K562 (cell line): ENCODE measurements around the gene TREH. TPM values are rescaled to one million over a fixed set of nuclear protein-coding genes. Genes with fewer than 3 reads are reported as not detected.
A peak's percentile ranks its signal among the peaks of the same experiment; 100 is the strongest.

Experiments used
- ATF1 ChIP-seq, 2 experiments: fragments of 450-650 bp in 1 of 2; IDR thresholded peaks; 2 replicates each; pipeline ENCODE4 v1.6.1; 2016; ENCODE audit warnings: missing compliant biosample characterization in 1 of 2, missing genetic modification characterization in 1 of 2
- BRCA1 ChIP-seq, 2 experiments: fragments of 450-650 bp in 1 of 2; sonication (generic) in 1 of 2; formaldehyde crosslinking in 1 of 2; IDR thresholded peaks; 2 replicates each; pipeline versions ENCODE4 v1.5.0 to v1.6.1; 2017 to 2020; ENCODE audit warnings: mild to moderate bottlenecking in 1 of 2, missing genetic modification reagents in 1 of 2
- BRD4 ChIP-seq: fragments of 200-600 bp; sonication (generic); IDR thresholded peaks from 2 replicates; pipeline ENCODE4 v1.6.1; 2017; ENCODE audit warnings: inconsistent platforms
- CBFA2T2 ChIP-seq: fragments of 450-650 bp; conservative IDR thresholded peaks from 2 replicates; pipeline ENCODE4 v1.6.1; 2017; ENCODE audit warnings: mild to moderate bottlenecking
- E2F8 ChIP-seq: fragments of 450-650 bp; IDR thresholded peaks from 2 replicates; pipeline ENCODE4 v1.7.1; 2018; ENCODE audit warnings: mild to moderate bottlenecking, low read depth; ENCODE audit not compliant: partially characterized antibody
- FIP1L1 ChIP-seq: fragments of 200-400 bp; formaldehyde crosslinking; IDR thresholded peaks from 2 replicates; pipeline ENCODE4 v1.6.1; 2018; ENCODE audit warnings: mild to moderate bottlenecking, low read depth, low read length; ENCODE audit not compliant: poor library complexity, severe bottlenecking
- FOXA1 ChIP-seq: fragments of 450-650 bp; IDR thresholded peaks from 2 replicates; pipeline ENCODE4 v1.6.1; 2016; ENCODE audit warnings: mild to moderate bottlenecking, borderline replicate concordance
- FOXM1 ChIP-seq, 2 experiments: fragments of 450-650 bp in 1 of 2; sonication (generic) in 1 of 2; formaldehyde crosslinking in 1 of 2; IDR thresholded peaks; 2 replicates each; pipeline versions ENCODE4 v1.6.1 to v1.9.0; 2017 to 2022; ENCODE audit warnings: low read depth in 2 of 2, mild to moderate bottlenecking in 2 of 2, missing genetic modification reagents in 1 of 2, moderate library complexity in 1 of 2
- HMGN3 ChIP-seq: IDR thresholded peaks from 2 replicates; pipeline ENCODE4 v1.6.1; 2011; ENCODE audit warnings: borderline replicate concordance, low read depth, mild to moderate bottlenecking, mixed read lengths, low read length; ENCODE audit not compliant: insufficient read length; ENCODE audit errors: extremely low read depth
- KAT7 ChIP-seq: sonication (generic); formaldehyde crosslinking; IDR thresholded peaks from 2 replicates; pipeline ENCODE4 v1.8.0; 2022; ENCODE audit warnings: missing genetic modification reagents, mild to moderate bottlenecking, borderline replicate concordance
- KDM5B ChIP-seq: fragments of 200-600 bp; sonication (generic); IDR thresholded peaks from 2 replicates; pipeline ENCODE4 v1.6.1; 2012; ENCODE audit warnings: low read depth, mild to moderate bottlenecking, moderate library complexity, low read length, control low read depth, inconsistent platforms; ENCODE audit not compliant: insufficient replicate concordance
- KHSRP ChIP-seq: fragments of 450-650 bp; IDR thresholded peaks from 2 replicates; pipeline ENCODE4 v1.6.1; 2017
- MBD2 ChIP-seq: sonication (generic); IDR thresholded peaks from 2 replicates; pipeline ENCODE4 v1.6.1; 2016; ENCODE audit warnings: low read depth, borderline replicate concordance
- NCOA2 ChIP-seq, 2 experiments: fragments of 450-650 bp; IDR thresholded peaks; 2 replicates each; pipeline ENCODE4 v1.6.1; 2018; ENCODE audit warnings: mild to moderate bottlenecking in 2 of 2, moderate library complexity in 1 of 2; ENCODE audit not compliant: partially characterized antibody in 2 of 2
- NELFE ChIP-seq: IDR thresholded peaks from 2 replicates; pipeline ENCODE4 v1.6.1; 2011; ENCODE audit warnings: mild to moderate bottlenecking; ENCODE audit not compliant: insufficient read depth, insufficient read length
- NFXL1 ChIP-seq: fragments of 450-650 bp; formaldehyde crosslinking; IDR thresholded peaks from 2 replicates; pipeline ENCODE4 v1.4.0; 2021; ENCODE audit warnings: mild to moderate bottlenecking
- NONO ChIP-seq, 2 experiments: fragments of 200-400 bp in 1 of 2; fragments of 450-650 bp in 1 of 2; formaldehyde crosslinking in 1 of 2; IDR thresholded peaks; 2 replicates each; pipeline ENCODE4 v1.6.1; 2017; ENCODE audit warnings: low read depth in 2 of 2, mild to moderate bottlenecking in 2 of 2, moderate library complexity in 2 of 2, low read length in 1 of 2
- POLR2G ChIP-seq: fragments of 200-400 bp; formaldehyde crosslinking; IDR thresholded peaks from 2 replicates; pipeline ENCODE4 v1.6.1; 2017; ENCODE audit warnings: low read depth, mild to moderate bottlenecking, antibody characterized with exemption, low read length, moderate library complexity
- PTBP1 ChIP-seq: fragments of 200-400 bp; formaldehyde crosslinking; IDR thresholded peaks from 2 replicates; pipeline ENCODE4 v1.6.1; 2017; ENCODE audit warnings: low read depth, low read length
- RCOR1 ChIP-seq, 2 experiments: IDR thresholded peaks; 2 replicates each; pipeline ENCODE4 v1.6.1; 2012; ENCODE audit warnings: low read depth in 2 of 2, low read length in 2 of 2, borderline replicate concordance in 1 of 2, improper control_type of control experiment in 1 of 2
- SNRNP70 ChIP-seq: fragments of 200-400 bp; formaldehyde crosslinking; optimal IDR thresholded peaks from 2 replicates; pipeline ENCODE3; 2017; ENCODE audit warnings: low read depth, low read length
- TCFL5 ChIP-seq: fragments of 250-450 bp; sonication (Bioruptor Pico); conservative IDR thresholded peaks from 2 replicates; pipeline ENCODE4 v1.6.1; 2021; ENCODE audit warnings: mild to moderate bottlenecking, moderate library complexity, matching md5 sums
- XRCC4 ChIP-seq: IDR thresholded peaks from one replicate; pipeline ENCODE4 v1.6.1; 2011; ENCODE audit not compliant: insufficient read depth, insufficient read length; ENCODE audit errors: extremely low read depth
- ZC3H11A ChIP-seq: IDR thresholded peaks from 2 replicates; pipeline ENCODE4 v1.6.1; 2012; ENCODE audit warnings: low read depth, low read length, improper control_type of control experiment
- ZNF146 ChIP-seq: IDR thresholded peaks from one replicate; pipeline ENCODE4 v1.6.1; 2018; ENCODE audit warnings: missing compliant biosample characterization; ENCODE audit not compliant: unreplicated experiment
- ZNF175 ChIP-seq: fragments of 200-800 bp; sonication (Bioruptor generic); IDR thresholded peaks from 2 replicates; pipeline ENCODE4 v1.6.1; 2016; ENCODE audit warnings: low read depth, mild to moderate bottlenecking, missing genetic modification characterization, missing compliant biosample characterization
- ZNF79 ChIP-seq: fragments of 250-450 bp; sonication (Bioruptor Pico); IDR thresholded peaks from 2 replicates; pipeline ENCODE4 v1.4.0; 2020; ENCODE audit warnings: low read depth, mild to moderate bottlenecking, moderate library complexity
- polyA plus RNA-seq, 8 experiments: library from polyadenylated mRNA; depleted of rRNA in 4 of 8; stranded (reverse) in 5 of 8; unstranded in 3 of 8; fragments of >200 nt; fragmentation: Nextera tagmentation in 2 of 8; fragmentation: Illumina TruSeq in 1 of 8; extraction: Ambion mirVana in 2 of 8; extraction: Trizol in 1 of 8; gene quantifications; 2 replicates each; pipeline versions ENCODE4 v1.2.1 to v1.2.3, GENCODE V29; 2011 to 2014; ENCODE audit warnings: inconsistent platforms in 1 of 8, missing spikeins in 1 of 8
- total RNA-seq, 7 experiments: library from RNA; depleted of rRNA in 6 of 7; stranded (reverse); fragments of >200 nt in 6 of 7; fragmentation: Illumina TruSeq in 2 of 7; extraction: Trizol in 2 of 7; gene quantifications; 2 replicates each; pipeline versions ENCODE4 v1.2.1 to v1.2.3, GENCODE V29; 2011 to 2021; ENCODE audit warnings: low replicate concordance in 1 of 7

The TREH gene
- total and polyA plus RNA-seq, 9 of the 15 experiments (the other 6 are each of a cell fraction or from before 2014, with no cell fraction given): 0.09 to 0.20 (median 0.11) TPM; not detected in 6

DNA sequence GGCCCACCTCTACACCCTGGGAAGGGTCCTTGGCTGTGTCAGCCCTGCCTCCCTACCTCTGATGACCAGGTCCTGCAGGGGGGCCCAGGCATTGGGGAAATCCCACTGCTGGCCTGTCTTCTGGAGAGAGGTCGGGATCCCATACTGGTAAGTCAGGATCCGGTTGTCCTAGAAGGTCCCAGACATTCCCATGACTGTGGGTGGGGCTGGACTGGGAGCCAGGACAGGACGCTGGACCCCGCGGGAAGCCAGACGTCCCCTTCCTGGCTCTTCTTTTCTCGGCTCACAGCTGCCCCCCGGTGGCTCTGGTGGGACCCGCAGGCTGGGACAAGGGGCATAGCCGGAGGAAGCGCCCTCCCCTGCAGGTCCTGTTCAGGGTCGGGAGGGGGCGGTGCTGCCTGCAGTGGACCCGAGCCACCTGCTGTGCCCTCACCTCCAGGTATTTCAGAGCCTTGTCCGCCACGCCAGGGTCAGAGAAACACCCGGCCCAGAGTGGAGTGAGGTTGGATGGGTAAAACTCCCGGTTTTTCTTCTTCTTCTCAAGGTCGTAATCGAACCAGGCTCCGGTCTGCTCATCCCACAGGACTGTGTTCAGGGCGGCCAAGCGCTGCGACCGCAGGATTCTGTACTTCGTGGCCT is 20.0 kb downstream of the TREH start (continued):
- TF ChIP-seq RCOR1 (IDR thresholded peaks at IDR 0.05; ENCODE audit: borderline replicate concordance in 1 of 2, low read depth in 2 of 2, low read length in 2 of 2) (peak in 1 of 2 experiments; percentile 42; a peak in 1 of 4 replicates), ATF1 (CRISPR knock-in tag; IDR thresholded peaks at IDR 0.05) (no peak), ATF1 (tag; IDR thresholded peaks at IDR 0.05) (no peak; the same call in 1 of the 2 replicates), NONO (IDR thresholded peaks at IDR 0.05; ENCODE audit: low read depth in 2 of 2, low read length in 1 of 2) (no peak), BRD4 (no peak), MBD2 (no peak), FIP1L1 (peak; percentile 60), ZC3H11A (no peak), E2F8 (no peak), NFXL1 (CRISPR knock-in tag) (no peak), POLR2G (peak; percentile 71; the same call in 1 of the 2 replicates), KAT7 (CRISPR knock-in tag) (0 out of 2 replicates have a peak, but pooled peaks have one; percentile 78), FOXA1 (no peak), CBFA2T2 (no peak), TCFL5 (CRISPR knock-in tag) (no peak), FOXM1 (IDR thresholded peaks at IDR 0.05; ENCODE audit: low read depth) (no peak), FOXM1 (CRISPR knock-in tag; IDR thresholded peaks at IDR 0.05; ENCODE audit: low read depth) (0 out of 2 replicates have a peak, but pooled peaks have one; percentile 37), ZNF146 (no peak), ZNF79 (CRISPR knock-in tag) (no peak), HMGN3 (peak; percentile 74), NELFE (no peak), BRCA1 (IDR thresholded peaks at IDR 0.05) (no peak), BRCA1 (CRISPR knock-in tag; IDR thresholded peaks at IDR 0.05) (no peak), ZNF175 (CRISPR knock-in tag) (no peak), SNRNP70 (no peak), PTBP1 (no peak), NCOA2 (IDR thresholded peaks at IDR 0.05; ENCODE audit: partially characterized antibody in 2 of 2) (no peak), KDM5B (no peak), XRCC4 (no peak), KHSRP (no peak)
